ENCODE results near the gene AUNIP. TPM values are rescaled to one million over a fixed set of nuclear protein-coding genes. Genes with fewer than 3 reads are reported as not detected.
A peak's percentile ranks its signal among the peaks of the same experiment; 100 is the strongest.

Gene AUNIP
- total and polyA plus RNA-seq, 10 donors, result 0.07 to 1.3 (median 0.61) TPM; not detected in 3

GRCh38 chr1:25861316-25862286 lies 2.3 kb upstream of the AUNIP start:
- 55 to 68% (median 60%) methylated on average over 16 of the region's 16 CpGs for WGBS, 5 donors
- Histone ChIP-seq H3K36me3 (peaks cover 0 to 33% (median 10%) of the 10 kb centered on the region in 6 donors), H3K4me1 (peaks cover 12 to 43% (median 33%) of the 10 kb centered on the region in 6 donors), H3K27ac (peak overlapping the region in 6 of 8 donors; percentile 9 to 91 (median 44)), H3K4me3 (peak overlapping the region in 2 of 8 donors; percentile 58 to 67), H3K9me3 (no peaks in the 10 kb centered on the region), H3K27me3 (replicated peaks in 1 of 7) (no peaks in the 10 kb centered on the region)
- no peak for TF ChIP-seq POLR2A (IDR thresholded peaks at IDR 0.05)
- TF ChIP-seq, protein P1, sequence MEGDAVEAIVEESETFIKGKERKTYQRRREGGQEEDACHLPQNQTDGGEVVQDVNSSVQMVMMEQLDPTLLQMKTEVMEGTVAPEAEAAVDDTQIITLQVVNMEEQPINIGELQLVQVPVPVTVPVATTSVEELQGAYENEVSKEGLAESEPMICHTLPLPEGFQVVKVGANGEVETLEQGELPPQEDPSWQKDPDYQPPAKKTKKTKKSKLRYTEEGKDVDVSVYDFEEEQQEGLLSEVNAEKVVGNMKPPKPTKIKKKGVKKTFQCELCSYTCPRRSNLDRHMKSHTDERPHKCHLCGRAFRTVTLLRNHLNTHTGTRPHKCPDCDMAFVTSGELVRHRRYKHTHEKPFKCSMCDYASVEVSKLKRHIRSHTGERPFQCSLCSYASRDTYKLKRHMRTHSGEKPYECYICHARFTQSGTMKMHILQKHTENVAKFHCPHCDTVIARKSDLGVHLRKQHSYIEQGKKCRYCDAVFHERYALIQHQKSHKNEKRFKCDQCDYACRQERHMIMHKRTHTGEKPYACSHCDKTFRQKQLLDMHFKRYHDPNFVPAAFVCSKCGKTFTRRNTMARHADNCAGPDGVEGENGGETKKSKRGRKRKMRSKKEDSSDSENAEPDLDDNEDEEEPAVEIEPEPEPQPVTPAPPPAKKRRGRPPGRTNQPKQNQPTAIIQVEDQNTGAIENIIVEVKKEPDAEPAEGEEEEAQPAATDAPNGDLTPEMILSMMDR (IDR thresholded peaks at IDR 0.05 in 8 of 11, conservative IDR thresholded peaks at IDR 0.05 in 3 of 11), result no peak
- TF ChIP-seq POLR2AphosphoS5 (IDR thresholded peaks at IDR 0.05), result no peak
- DNase-seq, result no peak
- intact Hi-C loops (cut with DNase I; ENCODE audit: low total_unique reads), result no loop called here

GRCh38 chr1:25858494-25858893 lies 763 bp downstream of the AUNIP start:
- WGBS, 5 donors, result 37 to 61% (median 47%) methylated on average over 7 of the region's 7 CpGs
- Histone ChIP-seq H3K4me1 (peaks cover 12 to 43% (median 33%) of the 10 kb centered on the region in 6 donors), H3K36me3 (peaks cover 0 to 14% (median 10%) of the 10 kb centered on the region in 6 donors), H3K27me3 (replicated peaks in 1 of 7) (no peaks in the 10 kb centered on the region), H3K9me3 (no peaks in the 10 kb centered on the region), H3K27ac (peak overlapping the region in 1 of 8 donors; percentile 91), H3K4me3 (peak overlapping the region in 5 of 8 donors; percentile 50 to 67 (median 52))
- TF ChIP-seq, protein P1 (IDR thresholded peaks at IDR 0.05 in 8 of 11, conservative IDR thresholded peaks at IDR 0.05 in 3 of 11), result no peak
- intact Hi-C loops (cut with DNase I; ENCODE audit: low total_unique reads), result no loop called here
- no peak for DNase-seq

DNA sequence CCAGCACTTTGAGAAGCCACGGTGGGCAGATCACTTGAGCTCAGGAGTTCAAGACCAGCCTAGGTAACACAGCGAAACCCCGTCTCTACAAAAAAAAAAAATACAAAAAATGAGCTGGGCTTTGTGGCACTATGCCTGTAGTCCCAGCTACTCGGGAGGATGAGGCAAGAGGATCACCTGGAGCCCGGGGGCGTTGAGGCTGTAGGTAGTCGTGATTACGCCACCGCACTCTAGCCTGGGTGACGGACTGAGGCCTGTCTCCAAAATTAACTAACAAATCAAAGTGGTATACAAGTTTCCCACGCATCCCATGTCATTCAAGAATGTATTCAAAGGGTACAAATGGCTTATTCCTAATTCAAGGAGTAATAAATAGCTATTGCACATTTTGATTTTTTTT lies 2.4 kb downstream of the AUNIP start:
- intact Hi-C loops (cut with DNase I; ENCODE audit: low total_unique reads), result no loop called here
- no peak for DNase-seq
- 89 to 92% (median 91%) methylated on average over 11 of the region's 11 CpGs for WGBS, 5 donors
- H3K27me3 ChIP-seq (replicated peaks in 1 of 7), result no peaks in the 10 kb centered on the region
- peaks cover 12 to 39% (median 31%) of the 10 kb centered on the region in 6 donors for H3K4me1 ChIP-seq
- TF ChIP-seq POLR2AphosphoS5 (IDR thresholded peaks at IDR 0.05) (no peak), POLR2A (IDR thresholded peaks at IDR 0.05) (no peak)
- TF ChIP-seq, protein P1 (IDR thresholded peaks at IDR 0.05 in 8 of 11, conservative IDR thresholded peaks at IDR 0.05 in 3 of 11), result no peak
- no peak overlapping the region for H3K4me3 ChIP-seq
- H3K27ac ChIP-seq, result no peak overlapping the region
- H3K36me3 ChIP-seq, result no peaks in the 10 kb centered on the region
- H3K9me3 ChIP-seq, result no peaks in the 10 kb centered on the region

DNA sequence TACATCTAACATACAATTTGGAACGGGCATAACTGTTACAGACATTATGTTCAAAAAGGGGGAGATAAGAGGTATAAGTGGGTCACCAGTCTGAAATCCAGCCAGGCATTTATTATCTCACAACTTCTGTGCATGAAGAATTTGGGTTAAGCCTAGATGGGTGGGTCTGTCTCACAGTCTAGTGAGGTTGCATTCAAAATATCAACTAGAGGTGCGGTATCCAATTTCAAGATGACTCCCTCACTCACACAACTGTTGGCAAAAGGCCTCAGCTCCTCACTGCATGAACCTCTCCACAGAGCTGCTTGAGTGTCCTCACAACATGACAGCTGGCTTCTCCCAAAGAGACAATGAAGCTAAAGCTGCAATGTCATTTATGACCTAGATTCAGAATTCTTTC lies 4.7 kb downstream of the AUNIP start:
- no peak overlapping the region for H3K27ac ChIP-seq
- H3K4me3 ChIP-seq, result no peak overlapping the region
- peaks cover 5 to 16% (median 10%) of the 10 kb centered on the region in 6 donors for H3K4me1 ChIP-seq
- no peaks in the 10 kb centered on the region for H3K9me3 ChIP-seq
- WGBS, 5 donors, result 91 to 95% (median 94%) methylated on average over 2 of the region's 2 CpGs
- DNase-seq, result no peak
- H3K27me3 ChIP-seq (replicated peaks in 1 of 7), result no peaks in the 10 kb centered on the region
- TF ChIP-seq POLR2A (IDR thresholded peaks at IDR 0.05) (no peak), POLR2AphosphoS5 (IDR thresholded peaks at IDR 0.05) (no peak)
- TF ChIP-seq, protein P1 (IDR thresholded peaks at IDR 0.05 in 8 of 11, conservative IDR thresholded peaks at IDR 0.05 in 3 of 11), result no peak
- H3K36me3 ChIP-seq, result no peaks in the 10 kb centered on the region
- intact Hi-C loops (cut with DNase I; ENCODE audit: low total_unique reads), result no loop called here
